Activated CD8-positive, alpha-beta memory T cell treated with anti-CD3 and anti-CD28 coated beads, Interleukin-2, amount 50 U/mL, for 24 hours (primary cell): ENCODE results near the gene GAPDHS.

Experiments used
- DNase-seq: peaks from one replicate; pipeline ENCODE4 v3.0.0-alpha.2; 2020; ENCODE audit errors: extremely low read depth

GAPDHS gene

GRCh38 chr19:35557539-35558399, 24.5 kb downstream of the GAPDHS start:
- DNase-seq, result no peak

GRCh38 chr19:35558400-35559280, 25.4 kb downstream of the GAPDHS start:
- no peak for DNase-seq

DNA sequence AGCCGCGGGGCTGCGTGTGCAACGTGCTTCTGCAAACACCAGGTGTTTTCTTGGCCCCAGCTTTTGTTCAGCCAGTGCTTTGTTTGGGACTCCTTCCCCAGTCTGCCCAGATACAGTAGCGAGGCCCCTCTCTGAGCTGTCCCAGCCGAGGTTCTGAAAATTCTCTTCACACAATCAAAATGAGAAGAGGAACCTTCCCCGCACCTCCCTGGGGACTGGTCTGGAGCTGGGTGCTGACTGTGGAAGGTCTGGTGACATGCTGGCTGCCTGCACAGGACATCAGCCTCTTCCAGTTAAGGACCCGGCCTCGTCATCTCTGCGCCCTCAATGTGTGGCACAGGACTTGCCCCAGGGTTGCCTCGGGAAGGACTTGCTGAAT, 26.0 kb downstream of the GAPDHS start:
- no peak for DNase-seq

DNA sequence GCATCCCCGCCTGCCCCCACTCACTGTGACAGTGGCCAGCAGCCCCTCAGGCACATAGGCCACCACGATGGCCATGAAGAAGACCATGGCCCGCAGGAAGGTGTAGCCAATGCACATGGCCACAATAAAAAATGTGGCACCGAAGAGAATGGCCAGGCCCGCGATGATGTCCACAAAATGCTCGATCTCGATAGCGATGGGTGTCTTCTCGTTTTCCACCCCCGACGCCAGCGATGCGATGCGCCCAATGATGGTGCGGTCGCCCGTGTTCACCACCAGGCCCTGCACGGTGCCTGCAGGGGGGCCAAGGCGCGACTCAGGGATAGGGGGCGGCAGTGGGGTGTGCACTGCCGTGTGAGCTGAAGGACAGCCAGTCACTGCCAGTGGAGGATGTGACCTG, 26.5 kb downstream of the GAPDHS start:
- no peak for DNase-seq

DNA sequence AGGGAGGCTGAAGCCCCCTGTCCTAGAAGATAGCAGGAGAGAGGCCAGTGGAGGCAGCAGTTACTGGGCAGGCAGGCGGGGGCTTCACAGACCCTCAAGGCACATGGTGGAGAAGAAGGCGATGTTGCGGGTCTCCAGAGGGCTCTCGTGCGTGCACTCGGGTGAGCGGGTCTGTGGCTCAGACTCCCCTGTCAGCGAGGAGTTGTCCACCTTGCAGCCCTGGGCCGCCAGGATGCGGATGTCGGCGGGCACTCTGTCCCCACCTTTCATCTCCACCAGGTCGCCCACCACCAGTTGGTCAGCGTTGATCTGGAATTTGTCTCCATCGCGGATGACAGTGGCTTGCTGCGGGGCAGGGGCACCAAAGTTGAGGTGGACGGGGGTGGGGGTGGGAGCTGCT, 27.0 kb downstream of the GAPDHS start:
- DNase-seq, result no peak

DNA sequence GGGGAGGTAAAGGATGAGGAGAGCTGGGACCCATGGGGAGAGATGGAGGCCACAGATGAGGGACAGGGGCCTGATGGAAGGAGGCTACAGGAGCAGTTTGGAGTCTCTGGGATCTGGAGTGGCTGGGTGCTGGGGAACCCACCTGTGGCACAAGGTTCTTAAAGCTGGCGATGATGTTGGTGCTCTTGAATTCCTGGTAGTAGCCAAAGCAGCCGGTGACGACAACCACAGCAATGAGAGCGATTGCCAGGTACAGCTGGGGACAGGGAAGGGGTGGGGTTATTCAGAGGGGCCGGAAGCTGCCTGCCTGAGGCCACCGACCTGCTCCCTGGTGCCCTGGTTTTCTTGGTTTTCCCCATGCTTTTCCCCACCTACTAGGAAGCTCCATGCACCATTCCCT, 27.4 kb downstream of the GAPDHS start:
- no peak for DNase-seq

- no peak for DNase-seq
Measured at GRCh38 chr19:35561436-35561835, 28.2 kb downstream of the GAPDHS start.

GRCh38 chr19:35562336-35562735, 29.1 kb downstream of the GAPDHS start:
- no peak for DNase-seq

GRCh38 chr19:35562776-35563175, 29.5 kb downstream of the GAPDHS start:
- DNase-seq, result no peak

DNA sequence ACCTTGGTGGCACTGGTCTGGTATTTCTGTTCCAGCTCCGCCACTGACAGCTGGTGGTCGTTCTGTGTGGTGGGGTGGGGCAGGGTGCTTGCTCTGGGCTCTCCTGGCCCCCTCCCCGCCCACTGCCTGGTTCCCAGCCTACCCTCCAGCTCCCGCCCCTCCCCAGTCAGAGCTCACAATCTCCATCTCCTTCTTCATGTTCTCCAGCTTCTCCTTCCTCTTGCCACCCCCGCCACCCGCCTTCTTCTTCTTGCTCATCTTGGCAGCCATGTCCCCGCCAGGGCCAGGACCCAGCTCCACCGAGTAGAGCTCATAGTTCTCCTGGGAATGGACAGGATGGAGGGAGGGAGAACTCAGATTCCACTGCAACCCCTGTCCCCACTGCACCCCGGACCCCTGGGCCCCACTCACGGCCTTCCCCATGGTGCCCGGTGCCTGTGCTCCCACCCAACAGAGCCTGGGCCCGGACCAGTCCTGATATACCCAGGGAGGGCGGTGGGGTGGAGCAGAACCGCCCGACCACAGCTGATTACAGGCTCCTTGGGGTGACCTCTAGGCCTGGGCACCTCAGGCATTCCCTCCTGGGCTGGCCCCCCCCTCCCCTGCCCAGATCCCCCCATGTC, 30.1 kb downstream of the GAPDHS start, which contains the start of gene ATP4A:
Gene ATP4A (minus strand): TSS at position 452 of the 623 bp plus-strand sequence. CDS start 29 bp downstream, at position 423.
- no peak for DNase-seq

- no peak for DNase-seq
Measured at GRCh38 chr19:35565016-35565856, 32.0 kb downstream of the GAPDHS start.

DNA sequence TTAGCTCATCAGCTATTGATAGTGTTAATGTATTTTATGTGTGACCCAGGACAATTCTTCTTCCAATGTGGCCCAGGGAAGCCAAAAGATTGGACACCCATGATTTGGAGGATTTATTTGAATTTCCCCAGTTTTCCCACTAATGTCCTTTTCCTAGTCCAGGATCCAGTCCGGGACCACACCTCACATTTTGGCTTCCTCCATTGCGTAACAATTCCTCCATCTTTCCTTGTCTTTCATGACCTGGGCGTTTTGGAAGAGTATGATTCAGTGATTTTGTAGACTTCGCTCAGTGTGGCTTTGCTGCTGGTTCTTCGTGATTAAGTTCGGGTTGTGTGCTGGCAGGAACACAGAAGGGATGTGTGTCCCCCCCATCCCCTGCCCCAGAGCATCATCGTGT, 33.5 kb downstream of the GAPDHS start:
- no peak for DNase-seq

DNA sequence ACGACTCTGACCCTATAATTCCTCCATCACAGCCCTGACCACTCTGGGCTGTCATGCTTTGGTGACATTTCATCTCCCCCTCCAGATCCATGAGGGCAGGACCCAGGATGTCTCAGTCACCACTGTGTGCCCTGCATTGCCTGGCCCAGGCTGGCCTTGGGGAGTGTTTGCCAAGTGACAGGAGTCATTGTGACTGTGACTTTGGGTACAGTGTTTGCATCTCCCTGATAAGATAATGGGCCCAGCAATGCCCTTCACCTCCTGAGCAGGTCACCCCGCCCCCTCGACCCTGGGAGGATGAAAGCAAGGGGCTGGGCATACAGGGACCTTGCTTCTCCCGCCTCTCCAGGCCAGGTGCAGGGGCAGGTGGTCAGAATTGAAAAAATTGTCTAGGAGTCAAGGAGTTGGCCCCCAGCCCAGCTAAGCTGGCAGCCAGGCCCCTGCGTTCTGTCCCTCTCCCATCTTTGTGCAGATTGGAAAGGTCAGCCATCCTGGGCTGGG, 36.1 kb downstream of the GAPDHS start:
- DNase-seq, result no peak

DNA sequence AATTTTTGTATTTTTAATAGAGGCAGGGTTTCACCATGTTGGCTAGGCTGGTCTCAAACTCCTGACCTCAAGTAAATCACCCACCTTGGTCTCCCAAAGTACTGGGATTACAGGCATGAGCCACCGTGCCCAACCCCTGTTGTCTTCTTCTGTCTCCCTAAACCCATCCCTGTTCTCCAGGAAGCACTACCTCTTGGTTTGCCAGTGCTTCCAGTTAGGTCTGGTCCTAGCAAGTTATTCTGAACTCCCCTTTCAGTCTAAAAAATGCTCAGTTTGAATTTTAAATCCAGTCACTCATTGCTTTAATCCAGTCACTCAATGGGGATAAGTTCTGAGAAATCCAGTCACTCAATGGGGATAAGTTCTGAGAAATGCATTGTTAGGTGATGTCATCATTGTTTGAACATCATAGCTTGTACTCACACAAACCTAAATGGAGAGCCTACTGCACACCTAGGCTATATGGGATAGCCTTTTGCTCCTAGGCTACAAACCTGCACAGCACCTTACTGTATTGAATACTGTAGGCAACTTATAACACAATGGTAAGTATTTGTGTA, 38.2 kb downstream of the GAPDHS start:
- no peak for DNase-seq

DNA sequence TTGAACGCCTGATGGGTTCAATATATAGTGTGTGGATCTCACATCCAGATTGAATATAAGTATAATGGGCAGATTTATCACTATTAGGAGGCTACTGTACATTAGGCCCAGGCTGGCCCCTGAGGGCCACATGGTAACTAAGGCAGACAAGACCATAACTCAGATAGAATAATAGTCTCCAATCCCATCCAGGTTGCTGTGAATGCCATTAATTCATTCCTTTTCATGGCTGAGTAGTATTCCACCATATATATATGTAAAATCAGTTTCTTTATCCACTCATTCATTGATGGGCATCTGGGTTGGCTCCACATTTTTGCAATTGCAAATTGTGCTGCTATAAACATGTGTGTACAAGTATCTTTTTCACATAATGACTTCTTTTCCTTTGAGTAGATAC, 44.7 kb downstream of the GAPDHS start:
- DNase-seq, result no peak

GRCh38 chr19:35578707-35579106, 45.5 kb downstream of the GAPDHS start:
- no peak for DNase-seq

DNA sequence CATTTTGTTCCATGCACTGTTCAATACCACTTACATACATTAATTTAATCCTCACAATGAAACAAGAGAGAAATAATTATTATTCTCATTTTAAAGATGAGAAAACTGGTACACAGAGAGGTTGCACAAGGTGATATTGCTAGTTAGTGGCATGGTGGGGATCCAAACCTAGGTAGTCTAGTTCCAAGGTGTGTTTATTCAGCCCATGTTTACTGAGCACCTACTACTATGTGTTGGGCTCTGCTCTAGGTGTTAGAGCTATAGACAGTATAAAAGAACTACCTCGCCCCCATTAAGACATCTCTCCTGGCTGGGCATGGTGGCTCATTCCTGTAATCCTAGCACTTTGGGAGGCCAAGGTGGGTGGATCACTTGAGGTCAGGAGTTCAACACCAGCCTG, 49.5 kb downstream of the GAPDHS start:
- no peak for DNase-seq

GRCh38 chr19:35585848-35586247, 52.6 kb downstream of the GAPDHS start, which contains the start of gene PMIS2:
PMIS2 (plus strand) TSS chr19:35586173; CDS start chr19:35586260, 87 bp downstream.
- no peak for DNase-seq

- DNase-seq, result no peak
Measured at GRCh38 chr19:35587321-35587720, 54.1 kb downstream of the GAPDHS start.

GRCh38 chr19:35590875-35591274, 57.6 kb downstream of the GAPDHS start:
- no peak for DNase-seq

GRCh38 chr19:35592226-35592625, 59.0 kb downstream of the GAPDHS start:
- no peak for DNase-seq
